ENCODE measurements around the gene UNC45A.
"Not testable (repeated sequence)": the region's sequence is repeated elsewhere in the genome, so short reads cannot be mapped to it uniquely, and the experiment has no call there.

Gene UNC45A, protein sequence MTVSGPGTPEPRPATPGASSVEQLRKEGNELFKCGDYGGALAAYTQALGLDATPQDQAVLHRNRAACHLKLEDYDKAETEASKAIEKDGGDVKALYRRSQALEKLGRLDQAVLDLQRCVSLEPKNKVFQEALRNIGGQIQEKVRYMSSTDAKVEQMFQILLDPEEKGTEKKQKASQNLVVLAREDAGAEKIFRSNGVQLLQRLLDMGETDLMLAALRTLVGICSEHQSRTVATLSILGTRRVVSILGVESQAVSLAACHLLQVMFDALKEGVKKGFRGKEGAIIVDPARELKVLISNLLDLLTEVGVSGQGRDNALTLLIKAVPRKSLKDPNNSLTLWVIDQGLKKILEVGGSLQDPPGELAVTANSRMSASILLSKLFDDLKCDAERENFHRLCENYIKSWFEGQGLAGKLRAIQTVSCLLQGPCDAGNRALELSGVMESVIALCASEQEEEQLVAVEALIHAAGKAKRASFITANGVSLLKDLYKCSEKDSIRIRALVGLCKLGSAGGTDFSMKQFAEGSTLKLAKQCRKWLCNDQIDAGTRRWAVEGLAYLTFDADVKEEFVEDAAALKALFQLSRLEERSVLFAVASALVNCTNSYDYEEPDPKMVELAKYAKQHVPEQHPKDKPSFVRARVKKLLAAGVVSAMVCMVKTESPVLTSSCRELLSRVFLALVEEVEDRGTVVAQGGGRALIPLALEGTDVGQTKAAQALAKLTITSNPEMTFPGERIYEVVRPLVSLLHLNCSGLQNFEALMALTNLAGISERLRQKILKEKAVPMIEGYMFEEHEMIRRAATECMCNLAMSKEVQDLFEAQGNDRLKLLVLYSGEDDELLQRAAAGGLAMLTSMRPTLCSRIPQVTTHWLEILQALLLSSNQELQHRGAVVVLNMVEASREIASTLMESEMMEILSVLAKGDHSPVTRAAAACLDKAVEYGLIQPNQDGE

DNA sequence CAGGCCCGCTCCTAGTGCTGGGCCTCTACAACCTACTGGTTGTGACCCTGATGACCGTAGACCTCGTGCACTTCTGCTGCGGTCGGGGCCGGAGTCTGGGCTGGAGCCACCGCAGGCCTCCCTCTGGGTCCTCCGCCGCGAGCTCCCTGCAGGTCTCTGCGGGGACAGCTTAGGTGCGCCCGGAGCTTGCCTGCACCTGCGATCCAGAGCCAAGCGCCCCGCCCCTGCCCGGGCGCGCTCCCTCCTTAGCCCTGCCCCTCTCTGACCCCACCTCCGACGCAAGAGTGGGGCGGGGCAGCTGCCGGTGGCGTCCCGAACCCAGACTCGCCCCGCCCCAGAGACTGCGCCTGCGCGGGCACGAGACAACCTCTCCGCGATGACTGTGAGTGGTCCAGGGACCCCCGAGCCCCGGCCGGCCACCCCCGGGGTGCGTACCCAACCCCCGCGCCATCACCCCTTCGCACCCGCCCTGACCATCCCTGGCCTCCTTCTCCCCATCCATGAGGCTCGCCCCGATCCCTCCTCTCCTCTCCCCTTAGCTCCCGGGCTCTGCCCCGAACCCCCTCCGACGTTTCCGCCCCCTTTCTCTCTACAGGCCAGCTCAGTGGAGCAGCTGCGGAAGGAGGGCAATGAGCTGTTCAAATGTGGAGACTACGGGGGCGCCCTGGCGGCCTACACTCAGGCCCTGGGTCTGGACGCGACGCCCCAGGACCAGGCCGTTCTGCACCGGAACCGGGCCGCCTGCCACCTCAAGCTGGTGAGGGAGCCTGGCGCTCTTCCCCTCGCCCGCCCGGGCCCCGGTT lies at the start of gene UNC45A:
UNC45A (plus strand) TSS at position 337 of the 803 bp plus-strand sequence; CDS start at position 377, 40 bp downstream.
- DNase-seq = peak; percentile 93

- peak; percentile 24 for DNase-seq
These were observed 49.4 kb upstream of the UNC45A start for GRCh38 chr15:90885432-90886290.

- no peak for DNase-seq
These were observed 48.8 kb upstream of the UNC45A start for GRCh38 chr15:90886291-90886614.

DNA sequence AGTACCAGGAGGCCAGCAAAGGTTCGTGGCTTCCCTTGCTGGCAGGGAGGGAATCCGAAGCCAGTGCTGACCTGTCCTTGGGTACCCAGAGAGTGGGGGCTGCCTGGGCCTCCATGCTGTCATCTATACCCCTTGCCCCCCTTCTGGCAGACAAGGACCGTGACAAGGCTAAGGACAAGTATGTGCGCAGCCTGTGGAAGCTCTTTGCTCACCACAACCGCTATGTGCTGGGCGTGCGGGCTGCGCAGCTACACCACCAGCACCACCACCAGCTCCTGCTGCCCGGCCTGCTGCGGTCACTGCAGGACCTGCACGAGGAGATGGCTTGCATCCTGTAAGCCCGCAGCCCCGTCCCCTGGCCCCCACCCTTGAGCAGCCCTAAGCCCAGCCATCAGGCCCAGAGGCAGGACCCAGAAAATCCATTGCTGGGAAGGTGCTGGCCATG lies 48.0 kb upstream of the UNC45A start:
- DNase-seq = no peak

- DNase-seq = no peak
These were observed 45.8 kb upstream of the UNC45A start for GRCh38 chr15:90889313-90889730.

GRCh38 chr15:90889736-90890456 lies 45.2 kb upstream of the UNC45A start:
- peak; percentile 16 for DNase-seq

DNA sequence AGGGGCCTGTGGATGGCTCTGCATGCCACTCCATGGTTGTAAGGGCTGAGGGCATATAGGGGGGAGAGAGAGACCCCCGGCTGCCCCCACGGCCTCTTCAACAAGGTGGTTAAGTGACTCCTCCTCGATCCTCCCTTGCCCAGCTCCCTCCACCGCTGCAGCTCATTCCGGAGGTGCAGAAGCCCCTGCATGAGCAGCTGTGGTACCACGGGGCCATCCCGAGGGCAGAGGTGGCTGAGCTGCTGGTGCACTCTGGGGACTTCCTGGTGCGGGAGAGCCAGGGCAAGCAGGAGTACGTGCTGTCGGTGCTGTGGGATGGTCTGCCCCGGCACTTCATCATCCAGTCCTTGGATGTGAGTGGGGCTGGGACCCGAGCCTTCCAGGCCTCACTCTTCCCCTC lies 44.2 kb upstream of the UNC45A start:
- DNase-seq = no peak

- no peak for DNase-seq
These were observed 43.6 kb upstream of the UNC45A start for GRCh38 chr15:90891346-90891949.

DNA sequence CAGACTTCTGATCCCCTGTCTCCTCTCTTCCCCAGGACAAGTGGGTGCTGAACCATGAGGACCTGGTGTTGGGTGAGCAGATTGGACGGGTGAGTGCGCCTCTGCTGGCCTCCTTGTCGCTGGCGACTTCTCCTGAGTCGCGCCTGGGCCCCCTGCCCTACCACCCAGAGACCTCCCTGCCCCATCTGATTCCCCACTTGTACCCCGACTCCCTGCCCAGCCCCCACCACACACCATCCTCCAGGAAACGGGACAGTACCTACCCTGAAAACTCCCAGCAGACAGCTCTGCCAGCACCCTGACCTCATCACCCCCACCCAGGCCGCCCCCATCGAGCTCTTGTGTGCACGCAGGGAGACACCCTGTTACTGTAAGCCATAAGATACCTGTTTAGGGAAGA lies 43.1 kb upstream of the UNC45A start:
- DNase-seq = no peak

GRCh38 chr15:90892498-90893174 lies 42.4 kb upstream of the UNC45A start:
- no peak for DNase-seq

- DNase-seq = peak; percentile 69
These were observed 41.7 kb upstream of the UNC45A start for GRCh38 chr15:90893175-90894090.

DNA sequence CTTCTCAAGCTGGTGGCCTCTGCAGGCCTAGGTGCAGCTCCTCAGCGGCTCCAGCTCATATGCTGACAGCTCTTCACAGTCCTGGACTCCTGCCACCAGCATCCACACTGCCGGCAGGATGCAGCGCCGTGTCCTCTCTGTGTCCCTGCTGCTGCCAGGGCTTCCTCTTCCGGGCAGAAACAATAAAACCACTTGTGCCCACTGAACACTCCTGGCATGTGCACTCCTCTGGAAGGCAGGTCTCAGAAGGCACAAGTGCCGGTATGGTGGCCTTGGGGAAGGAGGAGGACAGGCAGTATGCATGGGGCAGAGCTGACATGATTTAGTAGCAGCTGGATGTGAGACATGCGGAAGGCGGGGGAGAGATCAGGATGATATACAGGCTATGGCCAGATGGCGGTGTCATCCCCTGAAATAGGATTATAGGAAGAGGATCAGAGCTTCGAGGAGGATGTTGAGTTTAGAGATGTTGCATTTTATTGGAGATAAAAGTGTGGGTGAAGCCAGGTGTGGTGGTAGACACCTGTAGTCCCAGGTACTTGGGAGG lies 39.4 kb upstream of the UNC45A start:
- DNase-seq = no peak

GRCh38 chr15:90897131-90897655 lies 37.9 kb upstream of the UNC45A start:
- not testable (repeated sequence) for DNase-seq

GRCh38 chr15:90901175-90902039 lies 33.7 kb upstream of the UNC45A start:
- DNase-seq = no peak

GRCh38 chr15:90902040-90902839 lies 32.8 kb upstream of the UNC45A start:
- peak; percentile 70 for DNase-seq
